ENCODE measurements around the gene RIPOR2.

The RIPOR2 gene

GRCh38 chr6:24848461-24848860 lies 87.3 kb downstream of the RIPOR2 start:
- DNase-seq (ENCODE audit: low read depth in 2 of 2): no peak

GRCh38 chr6:24847402-24847801 lies 88.4 kb downstream of the RIPOR2 start:
- DNase-seq (ENCODE audit: low read depth in 2 of 2): no peak

GRCh38 chr6:24845578-24845977 lies 90.2 kb downstream of the RIPOR2 start:
- no peak for DNase-seq (ENCODE audit: low read depth in 2 of 2)

DNA sequence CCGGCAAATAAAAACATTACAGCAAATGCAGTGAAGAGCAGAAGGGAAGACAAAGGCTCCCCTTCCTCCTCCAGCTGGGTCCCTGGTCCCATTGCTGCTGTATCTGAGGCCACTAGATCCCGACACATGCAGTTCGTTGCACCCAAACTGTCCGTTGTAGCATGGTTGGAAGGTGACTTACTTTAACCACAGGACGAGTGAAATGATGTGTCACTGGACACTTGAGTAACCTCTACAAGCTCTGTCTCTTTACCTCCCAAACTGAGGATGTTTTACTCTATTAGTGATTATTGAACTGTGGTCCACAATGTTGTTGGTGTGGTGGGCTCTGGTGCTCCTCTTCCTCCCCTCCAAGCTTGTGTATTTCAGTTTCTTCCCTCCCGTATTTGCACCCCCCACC lies 90.9 kb downstream of the RIPOR2 start:
- no peak for DNase-seq (ENCODE audit: low read depth in 2 of 2)

GRCh38 chr6:24844061-24844460 lies 91.7 kb downstream of the RIPOR2 start:
- no peak for DNase-seq (ENCODE audit: low read depth in 2 of 2)

DNA sequence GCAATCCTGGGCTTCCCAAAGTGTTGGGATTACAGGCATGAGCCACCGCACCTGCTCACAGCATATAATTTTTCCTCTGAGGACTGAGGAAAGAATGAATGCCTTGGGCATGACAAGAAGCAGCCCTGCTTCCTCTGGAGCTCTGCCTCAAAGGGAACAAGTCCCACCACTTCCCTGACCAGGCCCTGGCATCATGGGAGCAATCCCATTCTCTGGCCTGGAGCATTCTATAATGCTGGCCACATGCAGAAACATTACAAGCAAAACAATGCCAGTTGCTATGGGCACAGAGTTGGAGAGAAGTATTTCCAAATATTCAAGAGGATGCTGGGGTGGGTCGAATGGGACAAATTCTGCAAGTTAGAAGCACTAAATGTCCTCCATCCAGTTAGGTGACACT lies 95.6 kb downstream of the RIPOR2 start:
- no peak for DNase-seq (ENCODE audit: low read depth in 2 of 2)

- no peak for DNase-seq (ENCODE audit: low read depth in 2 of 2)
Measured at GRCh38 chr6:24838994-24839393, 96.8 kb downstream of the RIPOR2 start.

DNA sequence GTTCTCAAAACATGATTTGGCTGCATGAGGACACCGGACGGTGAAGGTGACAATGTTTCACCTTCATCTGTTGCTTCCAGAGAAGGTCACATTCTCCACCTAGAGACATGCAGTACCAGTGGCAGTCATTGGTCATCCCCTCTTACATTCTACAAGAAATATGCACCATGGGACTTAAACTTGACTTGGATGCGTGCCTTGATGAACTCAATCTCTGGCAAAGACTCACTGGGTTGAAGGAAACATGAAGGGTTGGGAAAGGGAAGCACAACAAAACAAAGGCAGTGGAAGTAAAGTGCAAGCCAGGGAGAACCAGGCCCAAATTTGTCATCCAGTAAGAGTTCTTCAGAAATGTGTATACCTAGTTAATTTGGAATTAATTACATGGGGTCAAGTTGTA lies 97.7 kb downstream of the RIPOR2 start:
- no peak for DNase-seq (ENCODE audit: low read depth in 2 of 2)

DNA sequence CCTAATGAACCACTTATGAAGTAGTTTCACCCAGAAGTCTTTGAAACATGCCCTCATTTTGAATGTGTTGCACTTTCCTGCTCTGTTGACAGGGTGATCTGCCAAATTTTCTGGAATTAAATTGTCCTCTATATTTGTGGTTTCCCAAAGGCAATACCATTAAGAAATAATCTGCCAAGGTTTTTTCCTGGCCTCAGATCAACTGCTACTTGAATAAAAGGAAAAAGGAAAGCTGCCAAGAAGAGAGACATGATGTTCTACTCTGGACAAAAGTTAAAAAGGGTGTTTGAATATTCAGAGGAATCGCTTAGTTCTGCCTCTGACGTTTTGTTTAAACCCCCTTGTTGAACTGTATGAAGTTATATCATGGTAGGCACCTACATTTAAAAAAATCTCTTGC lies 99.7 kb downstream of the RIPOR2 start:
- DNase-seq (ENCODE audit: low read depth in 2 of 2): no peak

DNA sequence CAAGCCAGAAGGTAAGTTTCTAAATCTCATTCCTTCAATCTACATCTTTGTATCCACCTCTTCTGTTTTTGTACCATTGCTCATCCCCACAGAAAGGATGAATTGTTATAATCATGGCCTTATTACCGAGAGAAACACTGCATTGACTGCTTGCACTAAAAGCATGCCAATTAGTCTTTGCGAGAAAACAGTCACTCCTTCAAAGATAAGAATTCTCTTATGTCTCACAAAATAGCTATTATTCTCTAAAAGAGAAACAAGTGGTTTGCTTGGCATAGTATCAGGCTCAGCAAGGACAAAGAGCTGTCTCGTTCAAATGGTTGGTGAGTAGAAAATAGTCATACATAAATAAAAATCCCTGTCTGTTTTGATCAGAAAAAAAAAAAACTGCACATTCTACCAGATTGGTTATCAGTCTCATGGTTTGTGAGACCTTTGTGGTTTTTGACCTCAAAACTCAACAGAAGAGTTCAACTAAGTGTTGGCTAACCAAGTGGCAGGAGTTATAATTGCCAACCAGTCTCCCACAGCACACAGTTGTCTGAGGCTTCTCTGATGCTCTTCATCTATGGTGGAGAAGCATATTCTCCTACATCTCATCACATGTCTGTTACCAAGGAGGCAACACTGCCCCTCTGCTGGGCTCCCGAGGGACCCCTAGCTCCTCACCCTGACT lies 101.9 kb downstream of the RIPOR2 start:
- no peak for DNase-seq (ENCODE audit: low read depth in 2 of 2)

DNA sequence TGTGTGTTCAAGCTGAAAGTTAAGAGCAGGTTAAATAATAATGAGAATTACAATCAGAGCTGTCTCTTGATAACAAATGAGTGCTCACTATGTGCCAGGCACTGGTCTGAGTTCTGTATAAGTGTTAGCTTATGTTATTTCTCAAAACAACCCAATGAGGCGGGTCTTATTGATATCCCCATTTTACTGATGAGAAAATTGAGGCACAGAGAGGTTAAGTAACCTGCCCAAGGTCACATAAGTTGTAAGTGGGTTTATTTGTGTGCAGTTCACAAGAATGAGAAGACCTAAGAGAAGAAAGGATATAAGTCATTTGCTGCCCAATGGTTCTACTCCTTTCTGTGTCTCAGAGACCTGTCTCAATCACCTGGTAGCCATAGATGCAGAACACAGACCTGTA lies 103.0 kb downstream of the RIPOR2 start:
- no peak for DNase-seq (ENCODE audit: low read depth in 2 of 2)

- no peak for DNase-seq (ENCODE audit: low read depth in 2 of 2)
Measured at GRCh38 chr6:24831771-24832716, 103.7 kb downstream of the RIPOR2 start.

DNA sequence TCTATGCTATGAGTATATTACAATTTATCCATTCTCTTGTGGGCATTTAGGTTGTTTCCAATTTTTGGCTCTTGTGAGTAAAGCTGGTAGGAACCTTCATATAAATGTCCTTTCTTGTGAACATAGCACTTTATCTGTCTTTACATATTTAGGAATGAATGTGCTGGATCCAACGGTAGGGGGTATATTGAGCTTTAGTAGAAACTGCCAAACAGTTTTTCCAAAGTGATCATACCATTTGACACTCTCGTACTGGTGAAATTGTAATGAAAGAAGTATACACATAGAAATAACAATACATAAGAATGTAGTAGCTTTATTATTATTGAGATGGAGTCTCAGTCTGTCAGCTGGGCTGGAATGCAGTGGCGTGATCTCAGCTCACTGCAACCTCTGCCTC lies 106.1 kb downstream of the RIPOR2 start:
- no peak for DNase-seq (ENCODE audit: low read depth in 2 of 2)

- no peak for DNase-seq (ENCODE audit: low read depth in 2 of 2)
Measured at GRCh38 chr6:24827970-24828369, 107.8 kb downstream of the RIPOR2 start.

DNA sequence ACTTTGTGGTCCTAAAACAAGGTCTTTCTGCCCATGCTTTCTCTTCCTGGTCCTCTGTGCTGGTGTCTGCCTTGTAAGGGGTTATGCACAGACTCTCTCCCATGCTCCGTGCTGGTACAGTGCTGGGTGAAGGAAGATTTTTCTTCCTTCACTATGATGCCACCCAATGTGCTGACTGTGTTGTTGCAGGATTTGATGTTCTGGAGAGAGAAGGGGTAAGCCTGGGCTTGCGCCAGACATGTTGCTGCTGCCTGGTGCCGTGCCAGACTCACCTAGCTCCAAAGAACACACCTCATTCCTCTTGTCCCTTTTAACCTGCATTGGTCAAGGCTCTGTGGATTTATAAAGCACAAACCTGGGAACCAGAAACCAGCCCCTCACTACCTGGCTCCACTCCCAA lies 108.6 kb downstream of the RIPOR2 start:
- DNase-seq (ENCODE audit: low read depth in 2 of 2): no peak

- DNase-seq (ENCODE audit: low read depth in 2 of 2): no peak
Measured at GRCh38 chr6:24825130-24825630, 110.6 kb downstream of the RIPOR2 start.

GRCh38 chr6:24824142-24824938 lies 111.4 kb downstream of the RIPOR2 start:
- DNase-seq (ENCODE audit: low read depth in 2 of 2): peak; percentile 9 to 16

- DNase-seq (ENCODE audit: low read depth in 2 of 2): no peak
Measured at GRCh38 chr6:24823185-24823584, 112.6 kb downstream of the RIPOR2 start.

DNA sequence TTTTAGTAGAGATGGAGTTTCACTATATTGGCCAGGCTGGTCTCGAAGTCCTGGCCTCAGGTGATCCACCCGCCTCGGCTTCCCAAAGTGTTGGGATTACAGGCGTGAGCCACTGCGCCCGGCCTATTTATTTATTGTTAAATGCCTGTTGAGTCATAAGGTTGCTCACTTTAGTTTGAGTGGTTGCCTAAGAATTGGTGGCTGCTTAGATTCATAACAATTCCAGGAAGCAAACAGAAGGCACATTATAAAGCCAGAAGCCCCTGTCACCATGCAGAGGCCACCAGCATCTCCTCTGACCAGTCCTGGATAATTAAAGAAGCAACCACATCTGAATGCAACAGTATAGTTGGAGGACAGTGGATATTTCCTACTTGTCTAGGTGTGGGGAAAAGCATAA lies 113.1 kb downstream of the RIPOR2 start:
- no peak for DNase-seq (ENCODE audit: low read depth in 2 of 2)

GRCh38 chr6:24821860-24822444 lies 113.8 kb downstream of the RIPOR2 start:
- DNase-seq (ENCODE audit: low read depth in 2 of 2): no peak

GRCh38 chr6:24818346-24818745 lies 117.4 kb downstream of the RIPOR2 start:
- DNase-seq (ENCODE audit: low read depth in 2 of 2): no peak

DNA sequence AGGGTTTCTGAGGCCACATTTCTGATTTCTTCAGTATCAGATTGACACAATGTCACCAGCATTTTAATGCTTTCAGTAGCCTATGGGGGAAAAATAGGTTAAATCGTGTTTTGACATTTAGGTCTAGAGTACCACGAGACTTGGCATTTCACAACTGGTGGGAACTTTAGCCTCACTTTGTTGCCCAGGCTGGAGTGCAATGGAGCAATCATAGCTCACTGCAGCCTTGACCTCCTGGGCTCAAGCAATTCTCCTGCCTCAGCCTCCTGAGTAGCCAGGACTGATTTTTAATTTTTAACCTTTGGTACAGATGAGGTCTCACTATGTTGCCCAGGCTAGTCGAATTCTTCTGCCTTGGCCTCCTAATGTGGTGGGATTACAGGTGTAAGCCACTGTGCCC lies 126.0 kb downstream of the RIPOR2 start:
- no peak for DNase-seq (ENCODE audit: low read depth in 2 of 2)
